NB4 (cell line): ENCODE results near the gene AOAH.

ENCODE experiments used
- MYC ChIP-seq: IDR thresholded peaks from 2 replicates; pipeline ENCODE4 v1.6.1; 2011; ENCODE audit warnings: low read depth, low read length
- POLR2A ChIP-seq: IDR thresholded peaks from 2 replicates; pipeline ENCODE4 v1.6.1; 2011; ENCODE audit warnings: mild to moderate bottlenecking; ENCODE audit not compliant: insufficient read length; ENCODE audit errors: extremely low read depth
- TF ChIP-seq, protein P1 (sequence below): IDR thresholded peaks from one replicate; pipeline ENCODE4 v1.5.1; 2012; ENCODE audit warnings: low read depth, low read length

DNA sequence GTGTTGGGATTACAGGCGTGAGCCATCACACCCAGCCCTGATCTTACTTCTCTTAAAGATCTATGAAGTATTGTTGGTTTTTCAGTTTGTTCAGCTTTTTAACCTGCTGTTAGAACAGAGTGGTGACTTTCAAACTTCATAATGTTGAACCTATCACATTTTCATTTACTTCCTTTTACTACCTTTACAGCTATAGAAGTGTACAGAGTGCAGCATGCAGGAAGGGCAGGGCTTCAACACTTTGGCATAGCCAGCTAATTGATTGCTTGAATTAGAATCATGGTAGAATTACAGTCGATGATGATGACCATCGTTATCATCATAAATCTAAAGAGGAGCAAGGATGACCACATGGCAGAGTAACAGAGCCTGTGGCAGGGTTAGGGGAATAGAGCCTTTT, 55.5 kb downstream of the AOAH start:
- TF ChIP-seq, protein P1, sequence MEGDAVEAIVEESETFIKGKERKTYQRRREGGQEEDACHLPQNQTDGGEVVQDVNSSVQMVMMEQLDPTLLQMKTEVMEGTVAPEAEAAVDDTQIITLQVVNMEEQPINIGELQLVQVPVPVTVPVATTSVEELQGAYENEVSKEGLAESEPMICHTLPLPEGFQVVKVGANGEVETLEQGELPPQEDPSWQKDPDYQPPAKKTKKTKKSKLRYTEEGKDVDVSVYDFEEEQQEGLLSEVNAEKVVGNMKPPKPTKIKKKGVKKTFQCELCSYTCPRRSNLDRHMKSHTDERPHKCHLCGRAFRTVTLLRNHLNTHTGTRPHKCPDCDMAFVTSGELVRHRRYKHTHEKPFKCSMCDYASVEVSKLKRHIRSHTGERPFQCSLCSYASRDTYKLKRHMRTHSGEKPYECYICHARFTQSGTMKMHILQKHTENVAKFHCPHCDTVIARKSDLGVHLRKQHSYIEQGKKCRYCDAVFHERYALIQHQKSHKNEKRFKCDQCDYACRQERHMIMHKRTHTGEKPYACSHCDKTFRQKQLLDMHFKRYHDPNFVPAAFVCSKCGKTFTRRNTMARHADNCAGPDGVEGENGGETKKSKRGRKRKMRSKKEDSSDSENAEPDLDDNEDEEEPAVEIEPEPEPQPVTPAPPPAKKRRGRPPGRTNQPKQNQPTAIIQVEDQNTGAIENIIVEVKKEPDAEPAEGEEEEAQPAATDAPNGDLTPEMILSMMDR = no peak
- no peak for TF ChIP-seq POLR2A
- no peak for TF ChIP-seq MYC
